AG20443 (cell line): Measurements from ENCODE around the gene ABCC3.

Source experiments
- DNase-seq: peaks from one replicate; pipeline ENCODE4 v3.0.0; 2012; ENCODE audit warnings: low spot score, mixed read lengths

Gene ABCC3

GRCh38 chr17:50684612-50685333, 50.1 kb downstream of the ABCC3 start:
- DNase-seq, result no peak

GRCh38 chr17:50685334-50685665, 50.6 kb downstream of the ABCC3 start:
- DNase-seq, result no peak

- no peak for DNase-seq
Observed at GRCh38 chr17:50685691-50686493, 51.2 kb downstream of the ABCC3 start.

GRCh38 chr17:50686494-50687199, 52.0 kb downstream of the ABCC3 start:
- peak; percentile 92 for DNase-seq

- peak; percentile 38 for DNase-seq
Observed at GRCh38 chr17:50687200-50688066, 52.8 kb downstream of the ABCC3 start.

GRCh38 chr17:50688245-50688644, 53.6 kb downstream of the ABCC3 start:
- no peak for DNase-seq

- DNase-seq, result peak; percentile 51
Observed at GRCh38 chr17:50689251-50689650, 54.6 kb downstream of the ABCC3 start.

- DNase-seq, result no peak
Observed at GRCh38 chr17:50689956-50690886, 55.5 kb downstream of the ABCC3 start.

GRCh38 chr17:50690887-50691549, 56.3 kb downstream of the ABCC3 start:
- DNase-seq, result no peak

- DNase-seq, result no peak
Observed at GRCh38 chr17:50691550-50692447, 57.1 kb downstream of the ABCC3 start.

GRCh38 chr17:50692448-50693035, 57.9 kb downstream of the ABCC3 start:
- no peak for DNase-seq

GRCh38 chr17:50693036-50693682, 58.5 kb downstream of the ABCC3 start:
- DNase-seq, result no peak

- no peak for DNase-seq
Observed at GRCh38 chr17:50696365-50696879, 61.7 kb downstream of the ABCC3 start.

- no peak for DNase-seq
Observed at GRCh38 chr17:50697062-50697461, 62.4 kb downstream of the ABCC3 start.

GRCh38 chr17:50697663-50698272, 63.1 kb downstream of the ABCC3 start:
- DNase-seq, result no peak

- peak; percentile 35 for DNase-seq
Observed at GRCh38 chr17:50699410-50699809, 64.7 kb downstream of the ABCC3 start.

GRCh38 chr17:50703162-50703561, 68.5 kb downstream of the ABCC3 start:
- DNase-seq, result no peak
